HG03135 (cell line): ENCODE measurements around the gene GARRE1.

Experiments used
- ATAC-seq: cut with Tn5 transposase; IDR thresholded peaks from one replicate; pipeline ENCODE4 v1.9.1; 2021; ENCODE audit warnings: mild to moderate bottlenecking, moderate library complexity; ENCODE audit not compliant: unreplicated experiment

GARRE1 gene

DNA sequence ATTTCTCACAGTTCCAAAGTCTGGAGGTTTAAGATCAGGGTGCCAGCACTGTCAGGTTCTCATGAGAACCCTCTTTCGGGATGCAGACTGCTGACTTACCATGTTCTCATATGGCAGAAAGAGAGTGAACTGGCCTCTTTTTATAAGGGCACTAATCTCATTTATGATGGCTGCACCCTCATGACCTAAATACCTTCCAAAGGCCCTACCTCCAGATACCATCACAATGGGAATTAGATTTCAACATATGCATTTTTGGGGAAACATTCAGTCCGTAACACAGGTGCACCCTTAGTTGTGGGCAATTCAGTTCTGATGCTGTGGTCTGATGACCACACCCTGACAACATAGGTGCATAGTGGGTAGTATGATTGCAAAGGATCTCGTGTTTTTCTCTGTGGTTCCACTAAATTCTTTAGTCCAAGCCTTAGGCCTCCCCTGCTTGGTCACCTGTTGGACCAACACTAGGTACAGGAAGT, 33.3 kb downstream of the GARRE1 start:
- ATAC-seq = no peak

DNA sequence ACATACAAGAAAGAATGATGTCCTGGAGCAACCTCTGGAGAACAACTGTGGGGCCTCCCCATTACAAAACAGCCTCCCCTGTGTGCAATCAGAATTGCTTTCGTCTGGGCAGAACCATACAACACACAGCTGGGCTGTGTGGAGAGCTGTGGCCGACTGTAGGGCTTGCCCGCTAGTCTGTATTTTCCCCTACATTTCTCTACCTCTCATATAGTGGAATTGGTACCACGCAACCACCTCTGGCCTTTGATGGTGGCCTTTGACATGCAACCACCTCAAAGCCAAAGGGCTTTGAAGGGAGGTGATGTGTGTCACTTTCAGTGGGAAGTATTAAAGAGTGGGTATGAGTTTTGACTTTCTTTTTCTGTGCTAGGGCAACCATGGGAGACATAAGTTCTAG, 34.0 kb downstream of the GARRE1 start:
- no peak for ATAC-seq

DNA sequence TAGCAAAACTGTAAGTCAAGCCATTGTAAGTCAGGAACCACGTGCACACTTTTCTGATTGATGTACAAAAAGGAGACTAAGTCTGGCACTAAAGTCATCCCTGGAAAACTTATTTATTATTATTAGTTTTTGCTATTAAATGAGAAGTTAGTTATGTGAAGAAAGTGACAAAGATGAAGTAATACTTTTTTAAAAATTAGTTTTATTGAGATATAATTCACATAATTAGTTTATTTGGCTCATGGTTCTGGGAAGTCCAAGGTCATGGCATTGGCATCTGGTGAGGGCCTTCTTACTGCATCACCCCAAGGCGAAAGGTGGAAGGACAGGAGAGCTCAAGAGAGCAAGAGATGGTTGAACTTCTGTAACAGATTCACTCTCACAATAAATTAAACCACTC, 36.9 kb downstream of the GARRE1 start:
- no peak for ATAC-seq

DNA sequence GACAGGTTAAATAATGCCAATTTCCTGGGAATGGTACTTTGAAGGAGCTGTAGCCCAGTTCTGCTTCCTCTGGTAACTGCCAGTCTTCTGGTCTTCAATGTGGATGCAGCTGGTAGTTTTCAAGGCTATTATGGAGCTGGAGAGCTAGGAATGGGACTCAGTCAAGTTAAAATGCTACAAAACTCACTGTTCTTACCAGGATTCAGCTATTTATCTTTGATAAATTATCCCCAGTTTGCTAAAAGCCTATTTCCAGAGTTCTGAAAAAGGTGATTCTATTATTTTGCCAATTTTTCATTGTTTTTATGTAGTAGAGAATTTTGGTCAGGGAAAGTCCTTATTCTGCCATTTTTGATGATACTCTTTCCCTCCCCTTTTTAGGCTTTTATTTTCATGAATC, 40.7 kb downstream of the GARRE1 start:
- ATAC-seq = no peak

DNA sequence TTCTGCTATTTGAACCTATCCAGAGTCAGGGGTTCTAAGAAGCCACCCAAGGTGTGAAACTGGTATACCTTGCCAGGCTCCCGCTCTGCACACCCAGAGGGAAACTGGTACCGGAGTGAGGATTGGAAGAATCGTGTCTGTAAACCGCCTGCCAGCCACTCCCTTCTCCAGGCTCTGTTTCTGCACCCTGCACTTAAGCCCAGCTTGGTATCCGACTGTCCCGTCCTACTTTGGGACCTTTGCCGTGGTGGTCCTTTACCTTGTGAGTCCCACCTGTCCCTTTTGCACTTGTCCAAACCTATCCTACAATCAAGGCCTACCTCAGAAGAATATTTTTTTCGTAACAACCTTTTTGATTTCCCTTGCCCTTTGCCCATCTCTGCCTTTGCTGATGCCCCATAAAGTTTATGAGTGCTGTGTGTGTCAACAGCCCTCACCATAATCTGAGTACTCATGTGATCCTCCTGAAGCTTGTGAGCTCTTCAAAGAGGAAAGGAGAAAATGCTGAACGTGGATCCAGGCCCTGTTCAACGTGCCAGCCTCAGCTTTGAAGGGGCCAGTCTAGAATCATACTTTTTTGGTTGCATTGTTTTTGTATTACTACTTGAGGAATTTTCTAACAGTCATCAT, 44.7 kb downstream of the GARRE1 start:
- no peak for ATAC-seq

DNA sequence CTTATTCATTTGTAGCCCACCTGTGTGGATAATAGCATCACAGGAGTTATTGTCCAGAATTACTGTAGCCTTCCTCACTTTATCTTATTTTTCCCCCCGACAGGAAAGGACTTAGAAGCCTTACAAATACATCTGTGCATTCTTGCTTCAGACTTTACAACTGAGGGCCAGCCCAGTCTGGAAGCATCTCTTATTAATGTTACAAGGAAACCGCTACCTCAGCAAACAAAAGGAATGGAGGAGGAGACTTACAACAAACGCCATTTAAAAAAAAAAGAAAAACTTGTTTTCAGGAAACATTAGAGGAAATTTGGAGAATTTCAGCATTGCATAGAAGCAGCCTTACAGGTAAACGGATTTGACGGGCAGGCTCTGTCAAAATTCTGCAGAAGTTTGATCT, 45.2 kb downstream of the GARRE1 start:
- no peak for ATAC-seq

DNA sequence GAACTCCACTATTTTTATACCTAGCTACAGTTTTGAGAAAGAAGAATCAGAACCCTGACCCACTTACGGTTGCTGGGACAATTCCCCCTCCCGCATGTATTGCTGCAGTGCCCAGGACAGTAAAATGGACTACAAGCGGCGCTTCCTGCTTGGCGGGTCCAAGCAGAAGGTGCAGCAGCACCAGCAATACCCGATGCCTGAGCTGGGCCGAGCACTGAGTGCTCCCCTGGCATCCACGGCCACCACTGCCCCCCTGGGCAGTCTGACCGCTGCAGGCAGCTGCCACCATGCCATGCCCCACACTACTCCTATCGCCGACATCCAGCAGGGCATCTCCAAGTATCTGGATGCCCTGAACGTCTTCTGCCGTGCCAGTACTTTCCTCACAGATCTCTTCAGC, 46.0 kb downstream of the GARRE1 start:
- no peak for ATAC-seq

DNA sequence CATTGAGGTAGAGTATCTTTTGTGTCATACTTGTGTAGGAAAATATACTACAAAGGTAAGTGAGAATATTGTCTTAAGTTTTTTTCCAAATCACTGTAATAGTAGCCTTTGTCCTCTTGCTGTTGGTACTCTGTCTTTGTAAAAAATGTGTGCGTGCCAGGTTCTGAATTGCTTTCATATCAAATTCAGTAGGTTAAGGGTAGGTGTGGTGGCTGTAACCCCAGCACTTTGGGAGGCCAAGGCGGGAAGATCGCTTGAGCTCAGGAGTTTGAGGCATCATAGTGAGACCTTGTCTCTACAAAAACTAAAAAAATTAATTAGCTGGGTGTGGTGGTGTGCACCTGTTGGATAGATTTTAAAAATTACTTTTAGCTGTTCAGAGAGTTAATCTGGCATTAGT, 46.6 kb downstream of the GARRE1 start:
- ATAC-seq = no peak
